ENCODE results near the gene PCNX2. TPM values are rescaled to one million over a fixed set of nuclear protein-coding genes. Genes with fewer than 3 reads are reported as not detected.
"Not testable (repeated sequence)": the region's sequence is repeated elsewhere in the genome, so short reads cannot be mapped to it uniquely, and the experiment has no call there.

Gene PCNX2
- total RNA-seq, 1 donor from 2014 or later = 12.8 TPM

DNA sequence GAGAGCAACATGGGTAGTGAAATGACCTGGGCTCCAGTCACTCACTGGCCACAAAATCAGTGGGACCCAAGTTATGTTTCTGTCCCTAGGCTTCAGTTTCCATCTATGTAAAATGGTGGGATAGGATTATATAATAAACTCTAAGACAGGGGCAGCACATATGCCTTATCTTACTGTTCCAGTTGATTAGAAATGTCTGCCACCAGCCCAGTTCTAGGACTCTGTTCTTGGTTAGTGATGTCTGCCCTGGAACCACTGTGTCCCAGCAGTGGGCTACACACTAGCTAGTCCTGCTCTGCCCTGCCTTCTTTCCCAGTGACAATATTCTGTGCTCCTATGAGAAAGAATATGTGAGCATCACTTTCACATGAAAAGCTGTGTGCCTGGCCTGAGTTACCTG lies 138.3 kb downstream of the PCNX2 start:
- Mint-ChIP-seq H3K4me3 (ENCODE audit: low read depth) (no peak overlapping the region), H3K27me3 (ENCODE audit: low read depth) (no peaks in the 10 kb centered on the region), H3K4me1 (ENCODE audit: low read depth) (no peaks in the 10 kb centered on the region), H3K36me3 (ENCODE audit: low read depth) (peaks cover 7% of the 10 kb centered on the region), H3K27ac (no peak overlapping the region), H3K9me3 (no peaks in the 10 kb centered on the region)
- DNase-seq (ENCODE audit: low spot score) = no peak
- intact Hi-C loops (cut with micrococcal nuclease) = no loop called here

- Mint-ChIP-seq H3K9me3 (no peaks in the 10 kb centered on the region), H3K36me3 (ENCODE audit: low read depth) (peaks cover 2% of the 10 kb centered on the region), H3K27ac (no peak overlapping the region), H3K4me1 (ENCODE audit: low read depth) (no peaks in the 10 kb centered on the region), H3K27me3 (ENCODE audit: low read depth) (no peaks in the 10 kb centered on the region), H3K4me3 (ENCODE audit: low read depth) (no peak overlapping the region)
- no peak for DNase-seq (ENCODE audit: low spot score)
- intact Hi-C loops (cut with micrococcal nuclease) = no loop called here
These were observed 143.7 kb downstream of the PCNX2 start for GRCh38 chr1:233151861-233152260.

GRCh38 chr1:233144434-233144833 lies 151.1 kb downstream of the PCNX2 start:
- no peak overlapping the region for H3K4me3 Mint-ChIP-seq (ENCODE audit: low read depth)
- no peaks in the 10 kb centered on the region for H3K9me3 Mint-ChIP-seq
- no peak overlapping the region for H3K27ac Mint-ChIP-seq
- H3K27me3 Mint-ChIP-seq (ENCODE audit: low read depth) = no peaks in the 10 kb centered on the region
- intact Hi-C loops (cut with micrococcal nuclease) = no loop called here
- H3K36me3 Mint-ChIP-seq (ENCODE audit: low read depth) = peaks cover 2% of the 10 kb centered on the region
- H3K4me1 Mint-ChIP-seq (ENCODE audit: low read depth) = peaks cover 1% of the 10 kb centered on the region
- DNase-seq (ENCODE audit: low spot score) = no peak

GRCh38 chr1:233143241-233143640 lies 152.3 kb downstream of the PCNX2 start:
- intact Hi-C loops (cut with micrococcal nuclease) = no loop called here
- peaks cover 1% of the 10 kb centered on the region for H3K4me1 Mint-ChIP-seq (ENCODE audit: low read depth)
- no peaks in the 10 kb centered on the region for H3K27me3 Mint-ChIP-seq (ENCODE audit: low read depth)
- no peaks in the 10 kb centered on the region for H3K9me3 Mint-ChIP-seq
- H3K27ac Mint-ChIP-seq = no peak overlapping the region
- H3K4me3 Mint-ChIP-seq (ENCODE audit: low read depth) = no peak overlapping the region
- DNase-seq (ENCODE audit: low spot score) = no peak
- H3K36me3 Mint-ChIP-seq (ENCODE audit: low read depth) = no peaks in the 10 kb centered on the region

DNA sequence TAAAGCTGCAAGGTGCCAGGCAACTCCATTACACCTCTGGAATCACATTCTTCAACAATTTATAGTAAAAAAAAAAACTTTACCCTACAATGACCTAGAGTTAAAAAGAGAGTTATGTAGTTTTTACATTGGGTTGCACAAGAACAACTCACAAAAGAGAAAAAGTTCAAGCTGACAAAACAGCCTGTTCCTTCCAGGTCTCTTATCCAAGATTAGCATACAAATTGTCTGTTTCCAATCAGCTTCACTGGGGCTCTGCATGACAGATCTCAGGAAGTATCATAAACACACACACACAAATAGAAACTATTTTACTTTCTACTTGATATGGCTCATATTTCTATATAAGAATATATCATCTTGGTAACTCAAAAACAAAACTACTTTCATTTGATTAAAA lies 154.6 kb downstream of the PCNX2 start:
- H3K9me3 Mint-ChIP-seq = no peaks in the 10 kb centered on the region
- H3K27me3 Mint-ChIP-seq (ENCODE audit: low read depth) = no peaks in the 10 kb centered on the region
- no peak for DNase-seq (ENCODE audit: low spot score)

GRCh38 chr1:233140499-233140898 lies 155.0 kb downstream of the PCNX2 start:
- Mint-ChIP-seq H3K36me3 (ENCODE audit: low read depth) (no peaks in the 10 kb centered on the region), H3K27me3 (ENCODE audit: low read depth) (no peaks in the 10 kb centered on the region), H3K4me1 (ENCODE audit: low read depth) (peaks cover 1% of the 10 kb centered on the region)

More for the DNA sequence above, 154.6 kb downstream of the PCNX2 start:
- Mint-ChIP-seq H3K36me3 (ENCODE audit: low read depth) (no peaks in the 10 kb centered on the region), H3K4me3 (ENCODE audit: low read depth) (no peak overlapping the region), H3K27ac (no peak overlapping the region), H3K4me1 (ENCODE audit: low read depth) (peaks cover 1% of the 10 kb centered on the region)
- intact Hi-C loops (cut with micrococcal nuclease) = no loop called here

GRCh38 chr1:233138788-233139585 lies 156.5 kb downstream of the PCNX2 start:
- Mint-ChIP-seq H3K4me3 (ENCODE audit: low read depth) (no peak overlapping the region), H3K27ac (no peak overlapping the region)

More at GRCh38 chr1:233140499-233140898, 155.0 kb downstream of the PCNX2 start:
- intact Hi-C loops (cut with micrococcal nuclease) = no loop called here
- no peaks in the 10 kb centered on the region for H3K9me3 Mint-ChIP-seq
- no peak overlapping the region for H3K27ac Mint-ChIP-seq
- DNase-seq (ENCODE audit: low spot score) = no peak
- H3K4me3 Mint-ChIP-seq (ENCODE audit: low read depth) = no peak overlapping the region

GRCh38 chr1:233135833-233136232 lies 159.7 kb downstream of the PCNX2 start:
- no peak for DNase-seq (ENCODE audit: low spot score)
- Mint-ChIP-seq H3K4me3 (ENCODE audit: low read depth) (no peak overlapping the region), H3K27ac (no peak overlapping the region), H3K36me3 (ENCODE audit: low read depth) (peaks cover 16% of the 10 kb centered on the region), H3K4me1 (ENCODE audit: low read depth) (no peaks in the 10 kb centered on the region), H3K9me3 (no peaks in the 10 kb centered on the region), H3K27me3 (ENCODE audit: low read depth) (no peaks in the 10 kb centered on the region)
- intact Hi-C loops (cut with micrococcal nuclease) = no loop called here

More at GRCh38 chr1:233138788-233139585, 156.5 kb downstream of the PCNX2 start:
- H3K27me3 Mint-ChIP-seq (ENCODE audit: low read depth) = no peaks in the 10 kb centered on the region
- H3K4me1 Mint-ChIP-seq (ENCODE audit: low read depth) = peaks cover 1% of the 10 kb centered on the region
- intact Hi-C loops (cut with micrococcal nuclease) = no loop called here
- H3K36me3 Mint-ChIP-seq (ENCODE audit: low read depth) = peaks cover 4% of the 10 kb centered on the region
- H3K9me3 Mint-ChIP-seq = no peaks in the 10 kb centered on the region
- DNase-seq (ENCODE audit: low spot score) = no peak

DNA sequence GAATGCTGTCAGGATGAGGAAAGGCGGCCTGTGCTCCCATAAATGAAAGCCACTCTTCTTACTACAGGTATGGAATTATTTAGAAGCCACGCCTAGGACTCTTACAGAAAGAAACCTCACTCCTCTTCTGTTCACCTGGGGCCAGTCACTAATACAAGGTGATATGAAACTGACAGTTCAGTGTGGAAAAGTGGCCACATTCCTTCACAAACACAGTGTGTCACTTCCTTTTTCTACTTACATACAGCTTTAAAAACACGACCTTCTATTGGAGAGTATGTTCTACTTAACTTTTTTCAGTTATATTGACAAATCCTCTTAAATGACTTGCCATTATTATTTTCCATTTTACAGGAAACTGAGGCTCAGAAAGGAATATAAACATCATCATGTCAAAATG lies 163.1 kb downstream of the PCNX2 start:
- intact Hi-C loops (cut with micrococcal nuclease) = no loop called here
- no peak for DNase-seq (ENCODE audit: low spot score)
- no peak overlapping the region for H3K27ac Mint-ChIP-seq
- H3K4me3 Mint-ChIP-seq (ENCODE audit: low read depth) = no peak overlapping the region
- peaks cover 19% of the 10 kb centered on the region for H3K36me3 Mint-ChIP-seq (ENCODE audit: low read depth)
- no peaks in the 10 kb centered on the region for H3K27me3 Mint-ChIP-seq (ENCODE audit: low read depth)
- no peaks in the 10 kb centered on the region for H3K9me3 Mint-ChIP-seq
- no peaks in the 10 kb centered on the region for H3K4me1 Mint-ChIP-seq (ENCODE audit: low read depth)

DNA sequence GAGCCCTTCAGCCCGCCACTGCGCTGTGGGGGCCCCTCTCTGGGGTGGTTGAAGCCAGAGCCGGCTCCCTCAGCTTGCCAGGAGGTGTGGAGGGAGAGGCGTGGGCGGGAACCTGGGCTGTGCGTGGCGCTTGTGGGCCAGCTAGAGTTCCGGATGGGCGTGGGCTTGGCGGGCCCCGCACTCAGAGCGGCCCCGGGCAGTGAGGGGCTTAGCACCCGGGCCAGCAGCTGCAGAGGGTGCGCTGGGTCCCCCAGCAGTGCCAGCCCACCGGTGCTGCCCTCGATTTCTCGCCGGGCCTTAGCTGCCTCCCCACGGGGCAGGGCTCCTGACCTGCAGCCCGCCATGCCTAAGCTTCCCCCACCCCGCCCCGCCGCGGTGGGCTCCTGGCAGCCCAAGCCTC lies 166.5 kb downstream of the PCNX2 start:
- H3K27ac Mint-ChIP-seq; H3K4me1 Mint-ChIP-seq (ENCODE audit: low read depth); DNase-seq (ENCODE audit: low spot score); H3K27me3 Mint-ChIP-seq (ENCODE audit: low read depth); H3K9me3 Mint-ChIP-seq; intact Hi-C loops (cut with micrococcal nuclease); H3K4me3 Mint-ChIP-seq (ENCODE audit: low read depth): not testable (repeated sequence)
- H3K36me3 Mint-ChIP-seq (ENCODE audit: low read depth) = peaks cover 20% of the 10 kb centered on the region

GRCh38 chr1:233127157-233127556 lies 168.4 kb downstream of the PCNX2 start:
- Mint-ChIP-seq H3K9me3 (no peaks in the 10 kb centered on the region), H3K36me3 (ENCODE audit: low read depth) (peaks cover 11% of the 10 kb centered on the region), H3K27ac (no peak overlapping the region), H3K4me1 (ENCODE audit: low read depth) (no peaks in the 10 kb centered on the region), H3K27me3 (ENCODE audit: low read depth) (no peaks in the 10 kb centered on the region), H3K4me3 (ENCODE audit: low read depth) (no peak overlapping the region)
- intact Hi-C loops (cut with micrococcal nuclease) = no loop called here
- no peak for DNase-seq (ENCODE audit: low spot score)

DNA sequence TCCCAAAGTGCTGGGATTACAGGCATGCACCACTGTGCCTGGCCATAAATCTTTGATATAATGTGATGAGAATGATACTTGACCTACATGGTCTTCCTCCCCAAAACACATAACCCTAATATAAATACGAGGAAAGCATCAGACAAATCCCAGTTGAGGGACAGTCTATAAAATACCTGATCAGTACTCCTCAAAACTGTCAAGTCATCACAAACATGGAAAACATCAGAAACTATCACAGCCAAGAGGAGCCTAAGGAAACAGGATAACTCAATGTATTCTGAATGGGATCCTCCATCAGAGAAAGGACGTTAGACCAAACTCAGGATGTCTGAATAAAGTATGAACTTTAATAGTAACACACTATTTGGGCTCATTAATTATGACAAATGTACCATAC lies 172.7 kb downstream of the PCNX2 start:
- H3K4me3 Mint-ChIP-seq (ENCODE audit: low read depth) = no peak overlapping the region
- H3K36me3 Mint-ChIP-seq (ENCODE audit: low read depth) = peaks cover 7% of the 10 kb centered on the region
- no peak overlapping the region for H3K27ac Mint-ChIP-seq
- H3K4me1 Mint-ChIP-seq (ENCODE audit: low read depth) = no peaks in the 10 kb centered on the region
- H3K9me3 Mint-ChIP-seq = no peaks in the 10 kb centered on the region
- DNase-seq (ENCODE audit: low spot score) = no peak
- no peaks in the 10 kb centered on the region for H3K27me3 Mint-ChIP-seq (ENCODE audit: low read depth)
- intact Hi-C loops (cut with micrococcal nuclease) = no loop called here

GRCh38 chr1:233121947-233122559 lies 173.5 kb downstream of the PCNX2 start:
- DNase-seq (ENCODE audit: low spot score) = no peak
- Mint-ChIP-seq H3K4me3 (ENCODE audit: low read depth) (no peak overlapping the region), H3K36me3 (ENCODE audit: low read depth) (peaks cover 7% of the 10 kb centered on the region), H3K9me3 (no peaks in the 10 kb centered on the region), H3K27me3 (ENCODE audit: low read depth) (no peaks in the 10 kb centered on the region), H3K27ac (no peak overlapping the region), H3K4me1 (ENCODE audit: low read depth) (no peaks in the 10 kb centered on the region)
- intact Hi-C loops (cut with micrococcal nuclease) = no loop called here

All from activated T-helper 2 cell treated with anti-CD3 and anti-CD28 coated beads, Interferon-gamma antibody, Interleukin-2, Interleukin-4, amounts not matched to agents 10 μg/mL and 5 μg/mL and 100 μg/mL, durations not matched to agents 14 hours and 24 hours and 36 hours (primary cell).